Keratinocyte (primary cell): ENCODE data around the gene ST3GAL6. TPM values are rescaled to one million over a fixed set of nuclear protein-coding genes. Genes with fewer than 3 reads are reported as not detected.
A peak's percentile ranks its signal among the peaks of the same experiment; 100 is the strongest.

ENCODE experiments used
- DNase-seq: peaks from one replicate; pipeline ENCODE4 v3.0.0-alpha.2; 2011; ENCODE audit warnings: low read depth, missing footprints, low spot score
- FAIRE-seq: peaks from 2 replicates; lab custom pipeline; 2011; peaks lifted over from hg19 to GRCh38; lab: Jason Lieb, UNC
- H2AFZ ChIP-seq: 2 replicates; pipeline ENCODE4 v1.6.0; 2012; ENCODE audit warnings: low read length, control low read depth, inconsistent platforms; ENCODE audit not compliant: control insufficient read depth
- H3K27ac ChIP-seq: 2 replicates; pipeline ENCODE4 v1.5.1; 2011; ENCODE audit warnings: low read length; ENCODE audit not compliant: control insufficient read depth, insufficient read depth
- H3K27me3 ChIP-seq: 3 replicates; pipeline ENCODE4 v1.6.0; 2011; ENCODE audit warnings: low read length; ENCODE audit not compliant: control insufficient read depth, insufficient read depth; ENCODE audit errors: extremely low read depth
- H3K36me3 ChIP-seq, 2 experiments: 2 replicates in 1 of 2; 3 replicates in 1 of 2; pipeline ENCODE4 v1.5.1; 2011; ENCODE audit warnings: low read length in 2 of 2, mild to moderate bottlenecking in 1 of 2; ENCODE audit not compliant: control insufficient read depth in 2 of 2, insufficient read depth in 2 of 2; ENCODE audit errors: extremely low read depth in 1 of 2
- H3K4me1 ChIP-seq: 3 replicates; pipeline ENCODE4 v1.5.1; 2011; ENCODE audit warnings: low read length; ENCODE audit not compliant: control insufficient read depth, insufficient read depth; ENCODE audit errors: extremely low read depth
- H3K4me2 ChIP-seq: 3 replicates; pipeline ENCODE4 v1.6.0; 2011; ENCODE audit warnings: low read depth, low read length; ENCODE audit not compliant: control insufficient read depth, insufficient read depth; ENCODE audit errors: extremely low read depth
- H3K4me3 ChIP-seq, 3 experiments: fragments of 200-600 bp in 1 of 3; sonication (generic) in 1 of 3; 2 replicates in 2 of 3; 3 replicates in 1 of 3; pipeline ENCODE4 v1.5.1; 2011 to 2016; ENCODE audit warnings: low read length in 3 of 3, mild to moderate bottlenecking in 3 of 3, control low read depth in 2 of 3, inconsistent platforms in 1 of 3, low read depth in 1 of 3, mixed read lengths in 1 of 3, mixed run types in 1 of 3, moderate library complexity in 1 of 3; ENCODE audit not compliant: control insufficient read depth in 2 of 3, insufficient read depth in 2 of 3; ENCODE audit errors: extremely low read depth in 1 of 3
- H3K79me2 ChIP-seq: 2 replicates; pipeline ENCODE4 v1.6.0; 2012; ENCODE audit warnings: low read length; ENCODE audit not compliant: control insufficient read depth, insufficient read depth
- H3K9ac ChIP-seq: 3 replicates; pipeline ENCODE4 v1.6.0; 2011; ENCODE audit warnings: low read length; ENCODE audit not compliant: control insufficient read depth, insufficient read depth; ENCODE audit errors: extremely low read depth
- H3K9me1 ChIP-seq: 3 replicates; pipeline ENCODE4 v1.6.0; 2011; ENCODE audit warnings: low read length; ENCODE audit not compliant: control insufficient read depth, insufficient read depth; ENCODE audit errors: extremely low read depth
- H3K9me3 ChIP-seq: 2 replicates; pipeline ENCODE4 v1.5.1; 2012; ENCODE audit warnings: low read depth, low read length; ENCODE audit not compliant: control insufficient read depth
- H4K20me1 ChIP-seq: 3 replicates; pipeline ENCODE4 v1.6.0; 2011; ENCODE audit warnings: low read length; ENCODE audit not compliant: control insufficient read depth, insufficient read depth; ENCODE audit errors: extremely low read depth
- EZH2 ChIP-seq: IDR thresholded peaks from one replicate; pipeline ENCODE4 v1.6.1; 2012; ENCODE audit warnings: inconsistent platforms, mild to moderate bottlenecking, low read length, moderate library complexity
- dilution Hi-C: fragments of 300-500 bp; cut with MboI; formaldehyde crosslinking; loops from one replicate; pipeline ENCODE4 v1.7.0; 2020; ENCODE audit warnings: low sequenced_read_pairs; ENCODE audit not compliant: extremely low pct_ligation_motif_present
- polyA plus RNA-seq, 5 experiments: library from polyadenylated mRNA; depleted of rRNA in 3 of 5; stranded (reverse) in 3 of 5; stranded (forward) in 1 of 5; unstranded in 1 of 5; fragments of >200 nt; gene quantifications; 1 replicate in 1 of 5; 2 replicates in 3 of 5; 3 replicates in 1 of 5; pipeline versions ENCODE4 v1.2.1 to v1.2.3, GENCODE V29; 2011 to 2012; ENCODE audit warnings: missing spikeins in 2 of 5, low read depth in 1 of 5, low replicate concordance in 1 of 5
- TF ChIP-seq, protein P1 (sequence below), 3 experiments: IDR thresholded peaks in 1 of 3; conservative IDR thresholded peaks in 1 of 3; optimal IDR thresholded peaks in 1 of 3; 2 replicates in 2 of 3; 3 replicates in 1 of 3; pipeline versions ENCODE3 to v1.5.1; 2011; ENCODE audit warnings: low read length in 3 of 3, mild to moderate bottlenecking in 3 of 3, moderate library complexity in 2 of 3, control low read depth in 1 of 3, inconsistent platforms in 1 of 3; ENCODE audit not compliant: insufficient read depth in 2 of 3; ENCODE audit errors: extremely low read depth in 1 of 3

Gene ST3GAL6
- polyA plus RNA-seq, 1 donor (not counting 4 experiments of a cell fraction or from before 2014, with no cell fraction given), result 5.3 TPM

GRCh38 chr3:98777286-98777685 is 14.1 kb downstream of the ST3GAL6 start:
- dilution Hi-C loops, result loop anchor here (25.0 kb wide), 1 partner anchor 165 kb away; no protein-coding TSS in a partner anchor
- no peak overlapping the region for H3K9ac ChIP-seq
- H3K9me1 ChIP-seq, result no peaks in the 10 kb centered on the region
- no peaks in the 10 kb centered on the region for H3K27me3 ChIP-seq
- FAIRE-seq, result no peak
- H2AFZ ChIP-seq, result no peak overlapping the region
- H3K36me3 ChIP-seq, result no peaks in the 10 kb centered on the region
- no peak overlapping the region for H3K4me3 ChIP-seq
- no peak for TF ChIP-seq EZH2
- TF ChIP-seq, protein P1, sequence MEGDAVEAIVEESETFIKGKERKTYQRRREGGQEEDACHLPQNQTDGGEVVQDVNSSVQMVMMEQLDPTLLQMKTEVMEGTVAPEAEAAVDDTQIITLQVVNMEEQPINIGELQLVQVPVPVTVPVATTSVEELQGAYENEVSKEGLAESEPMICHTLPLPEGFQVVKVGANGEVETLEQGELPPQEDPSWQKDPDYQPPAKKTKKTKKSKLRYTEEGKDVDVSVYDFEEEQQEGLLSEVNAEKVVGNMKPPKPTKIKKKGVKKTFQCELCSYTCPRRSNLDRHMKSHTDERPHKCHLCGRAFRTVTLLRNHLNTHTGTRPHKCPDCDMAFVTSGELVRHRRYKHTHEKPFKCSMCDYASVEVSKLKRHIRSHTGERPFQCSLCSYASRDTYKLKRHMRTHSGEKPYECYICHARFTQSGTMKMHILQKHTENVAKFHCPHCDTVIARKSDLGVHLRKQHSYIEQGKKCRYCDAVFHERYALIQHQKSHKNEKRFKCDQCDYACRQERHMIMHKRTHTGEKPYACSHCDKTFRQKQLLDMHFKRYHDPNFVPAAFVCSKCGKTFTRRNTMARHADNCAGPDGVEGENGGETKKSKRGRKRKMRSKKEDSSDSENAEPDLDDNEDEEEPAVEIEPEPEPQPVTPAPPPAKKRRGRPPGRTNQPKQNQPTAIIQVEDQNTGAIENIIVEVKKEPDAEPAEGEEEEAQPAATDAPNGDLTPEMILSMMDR (optimal IDR thresholded peaks at IDR 0.05 in 1 of 3, IDR thresholded peaks at IDR 0.05 in 1 of 3, conservative IDR thresholded peaks at IDR 0.05 in 1 of 3; ENCODE audit: extremely low read depth in 1 of 3, insufficient read depth in 2 of 3, low read length in 3 of 3), result no peak
- peaks cover 28% of the 10 kb centered on the region for H3K4me1 ChIP-seq
- H3K79me2 ChIP-seq, result no peaks in the 10 kb centered on the region
- no peak overlapping the region for H3K4me2 ChIP-seq
- no peaks in the 10 kb centered on the region for H4K20me1 ChIP-seq
- no peak for DNase-seq
- H3K27ac ChIP-seq, result no peak overlapping the region
- H3K9me3 ChIP-seq, result no peaks in the 10 kb centered on the region

DNA sequence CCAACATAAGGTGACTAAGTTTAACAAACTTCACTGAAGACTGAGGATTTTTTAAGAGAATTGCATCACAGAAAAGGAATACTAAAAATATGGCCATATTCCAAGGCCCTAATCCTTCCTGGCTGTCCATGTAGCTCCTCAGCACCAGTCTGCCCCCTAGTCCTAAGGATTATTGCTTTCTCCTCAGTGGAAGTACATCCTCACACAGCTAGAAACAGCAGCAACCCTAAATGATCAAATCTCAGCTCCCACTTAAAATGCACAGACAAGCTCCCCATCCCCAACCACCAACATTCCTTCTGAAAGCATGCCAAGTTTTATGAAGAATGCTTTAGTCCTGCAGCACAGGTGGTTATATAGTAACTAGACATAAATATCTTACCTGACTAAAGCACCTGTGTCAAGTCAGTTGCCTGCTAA is 14.7 kb downstream of the ST3GAL6 start:
- FAIRE-seq, result no peak
- no peak for DNase-seq
- H3K27ac ChIP-seq, result no peak overlapping the region

More for the DNA sequence above, 14.7 kb downstream of the ST3GAL6 start:
- Histone ChIP-seq H4K20me1 (no peaks in the 10 kb centered on the region), H3K9ac (no peak overlapping the region), H3K4me3 (no peak overlapping the region), H3K9me3 (no peaks in the 10 kb centered on the region), H3K27me3 (no peaks in the 10 kb centered on the region), H3K79me2 (no peaks in the 10 kb centered on the region), H3K4me2 (no peak overlapping the region), H2AFZ (no peak overlapping the region), H3K36me3 (no peaks in the 10 kb centered on the region), H3K9me1 (no peaks in the 10 kb centered on the region), H3K4me1 (peaks cover 28% of the 10 kb centered on the region)
- dilution Hi-C loops, result loop anchor here (25.0 kb wide), 1 partner anchor 166 kb away; no protein-coding TSS in a partner anchor
- no peak for TF ChIP-seq EZH2
- TF ChIP-seq, protein P1 (optimal IDR thresholded peaks at IDR 0.05 in 1 of 3, IDR thresholded peaks at IDR 0.05 in 1 of 3, conservative IDR thresholded peaks at IDR 0.05 in 1 of 3; ENCODE audit: extremely low read depth in 1 of 3, insufficient read depth in 2 of 3, low read length in 3 of 3), result peak in 1 of 3 experiments; percentile 42
